ENCODE results near the gene PTPN13.

The PTPN13 gene

DNA sequence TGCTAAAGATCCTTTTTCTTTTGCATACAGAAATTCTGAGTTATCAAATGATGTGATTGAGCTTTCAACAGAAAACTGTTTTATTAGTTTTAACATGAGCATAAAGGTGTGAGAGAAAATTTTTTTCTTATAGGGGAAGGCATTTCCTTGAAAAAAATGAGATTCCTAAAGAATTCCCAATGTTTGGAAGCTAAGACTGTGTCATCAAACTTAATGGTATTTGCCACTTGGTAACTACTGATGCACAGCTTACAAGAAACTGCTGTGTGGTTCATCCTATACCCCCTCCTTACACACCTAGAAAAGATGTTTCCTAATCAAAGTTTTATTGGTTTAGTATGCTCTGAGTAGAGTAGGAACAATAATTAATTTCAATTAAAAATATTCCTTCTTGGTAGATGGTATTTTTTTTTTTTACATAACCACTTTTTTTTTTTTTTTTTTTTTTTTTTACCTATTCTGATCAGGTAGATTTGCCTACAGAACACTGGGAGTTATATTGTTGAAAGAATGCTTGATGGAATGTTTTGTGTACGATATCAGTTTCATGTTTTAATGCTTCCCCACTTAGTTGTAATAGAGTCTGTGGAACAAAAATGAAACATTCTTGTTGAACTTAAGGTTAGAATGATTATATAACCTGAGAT is 6.0 kb downstream of the PTPN13 start:
- H3K4me3 ChIP-seq (ENCODE audit: low read depth, low read length), result no peak overlapping the region
- TF ChIP-seq MYC (IDR thresholded peaks at IDR 0.05; ENCODE audit: low read depth, low read length) (no peak), POLR2A (IDR thresholded peaks at IDR 0.05; ENCODE audit: extremely low read depth, insufficient read length) (no peak)
- TF ChIP-seq, protein P1, sequence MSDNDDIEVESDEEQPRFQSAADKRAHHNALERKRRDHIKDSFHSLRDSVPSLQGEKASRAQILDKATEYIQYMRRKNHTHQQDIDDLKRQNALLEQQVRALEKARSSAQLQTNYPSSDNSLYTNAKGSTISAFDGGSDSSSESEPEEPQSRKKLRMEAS (IDR thresholded peaks at IDR 0.05; ENCODE audit: low read depth, low read length), result no peak
- TF ChIP-seq, protein P2, sequence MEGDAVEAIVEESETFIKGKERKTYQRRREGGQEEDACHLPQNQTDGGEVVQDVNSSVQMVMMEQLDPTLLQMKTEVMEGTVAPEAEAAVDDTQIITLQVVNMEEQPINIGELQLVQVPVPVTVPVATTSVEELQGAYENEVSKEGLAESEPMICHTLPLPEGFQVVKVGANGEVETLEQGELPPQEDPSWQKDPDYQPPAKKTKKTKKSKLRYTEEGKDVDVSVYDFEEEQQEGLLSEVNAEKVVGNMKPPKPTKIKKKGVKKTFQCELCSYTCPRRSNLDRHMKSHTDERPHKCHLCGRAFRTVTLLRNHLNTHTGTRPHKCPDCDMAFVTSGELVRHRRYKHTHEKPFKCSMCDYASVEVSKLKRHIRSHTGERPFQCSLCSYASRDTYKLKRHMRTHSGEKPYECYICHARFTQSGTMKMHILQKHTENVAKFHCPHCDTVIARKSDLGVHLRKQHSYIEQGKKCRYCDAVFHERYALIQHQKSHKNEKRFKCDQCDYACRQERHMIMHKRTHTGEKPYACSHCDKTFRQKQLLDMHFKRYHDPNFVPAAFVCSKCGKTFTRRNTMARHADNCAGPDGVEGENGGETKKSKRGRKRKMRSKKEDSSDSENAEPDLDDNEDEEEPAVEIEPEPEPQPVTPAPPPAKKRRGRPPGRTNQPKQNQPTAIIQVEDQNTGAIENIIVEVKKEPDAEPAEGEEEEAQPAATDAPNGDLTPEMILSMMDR (IDR thresholded peaks at IDR 0.05; ENCODE audit: low read depth, low read length), result no peak
- DNase-seq (ENCODE audit: low read depth), result no peak

DNA sequence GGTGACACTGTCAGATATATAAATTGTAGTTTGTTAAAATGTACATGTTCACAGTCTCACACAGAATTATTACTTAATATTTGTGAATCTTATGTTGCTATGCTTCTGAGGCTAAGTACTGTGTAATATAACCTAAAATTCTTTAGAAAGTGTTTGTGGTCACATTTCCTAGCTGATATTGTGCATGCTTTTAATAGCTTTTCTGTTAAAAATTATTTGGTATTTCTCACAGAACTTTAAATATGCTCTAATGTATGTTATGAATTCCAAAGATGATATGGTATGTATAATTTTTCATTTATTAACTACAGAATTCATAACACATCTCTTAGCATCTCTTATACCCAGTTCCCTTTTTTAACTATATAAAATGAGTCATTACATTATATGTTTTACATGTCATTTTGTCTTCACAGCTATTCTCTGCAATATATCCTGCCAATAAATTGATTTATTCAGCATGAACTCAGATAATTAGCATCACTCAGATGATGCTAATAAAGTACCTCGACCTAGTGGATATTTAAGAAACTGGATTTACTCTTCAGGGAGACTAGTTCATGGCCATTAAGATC is 9.3 kb downstream of the PTPN13 start:
- DNase-seq (ENCODE audit: low read depth), result no peak
- TF ChIP-seq, protein P2 (IDR thresholded peaks at IDR 0.05; ENCODE audit: low read depth, low read length), result no peak
- TF ChIP-seq POLR2A (IDR thresholded peaks at IDR 0.05; ENCODE audit: extremely low read depth, insufficient read length), result no peak
- TF ChIP-seq, protein P1 (IDR thresholded peaks at IDR 0.05; ENCODE audit: low read depth, low read length), result no peak
- no peak for TF ChIP-seq MYC (IDR thresholded peaks at IDR 0.05; ENCODE audit: low read depth, low read length)
- H3K4me3 ChIP-seq (ENCODE audit: low read depth, low read length), result no peak overlapping the region

DNA sequence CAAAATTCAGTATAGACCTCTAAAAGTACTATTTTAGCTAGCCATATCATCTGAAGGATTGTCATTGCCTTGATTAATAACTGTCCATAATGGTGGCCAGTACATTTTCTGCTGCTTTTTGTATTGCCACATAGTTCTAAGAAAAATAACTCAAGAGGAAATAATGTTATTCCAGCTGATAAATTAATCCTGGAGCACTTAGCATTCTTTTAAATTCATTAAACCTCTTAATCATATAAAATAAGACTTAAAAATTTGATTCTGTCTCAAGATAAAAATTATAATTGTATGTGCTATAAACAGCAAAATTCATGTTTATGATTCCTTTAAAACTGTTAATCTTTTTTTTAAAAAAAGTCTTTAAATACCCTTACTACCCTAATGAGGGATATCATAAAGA is 12.7 kb downstream of the PTPN13 start:
- TF ChIP-seq, protein P2 (IDR thresholded peaks at IDR 0.05; ENCODE audit: low read depth, low read length), result no peak
- TF ChIP-seq, protein P1 (IDR thresholded peaks at IDR 0.05; ENCODE audit: low read depth, low read length), result no peak
- TF ChIP-seq MYC (IDR thresholded peaks at IDR 0.05; ENCODE audit: low read depth, low read length), result no peak
- TF ChIP-seq POLR2A (IDR thresholded peaks at IDR 0.05; ENCODE audit: extremely low read depth, insufficient read length), result no peak
- no peak for DNase-seq (ENCODE audit: low read depth)
- no peak overlapping the region for H3K4me3 ChIP-seq (ENCODE audit: low read depth, low read length)

DNA sequence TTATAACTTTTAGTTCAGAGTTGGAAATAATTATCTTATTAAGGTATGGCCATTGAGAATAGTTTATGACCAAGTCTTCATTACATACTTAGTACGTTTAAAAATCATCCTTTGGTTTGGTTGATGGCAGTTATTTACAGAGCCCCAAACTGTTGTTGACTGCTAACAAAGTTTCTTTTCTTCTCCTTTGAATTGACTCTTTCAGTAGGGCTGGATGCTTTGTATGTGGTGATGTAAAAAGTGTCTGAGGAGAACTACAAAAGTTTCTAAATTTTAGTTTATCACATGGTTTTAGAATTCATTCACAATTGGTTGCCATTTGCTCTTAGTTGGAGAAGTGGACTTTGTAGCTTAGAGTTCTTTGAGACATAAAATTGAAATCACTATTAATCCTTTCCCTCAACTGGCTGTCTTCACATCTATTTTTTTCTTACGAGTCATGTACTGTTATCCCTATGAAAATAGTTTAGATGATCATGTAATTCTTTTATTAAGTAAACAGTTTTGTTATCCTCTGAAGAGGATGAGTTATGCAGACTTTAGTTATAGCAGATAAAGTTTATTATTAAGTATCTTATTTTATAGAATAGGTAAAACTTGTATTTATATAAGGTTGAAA is 14.8 kb downstream of the PTPN13 start:
- no peak for TF ChIP-seq POLR2A (IDR thresholded peaks at IDR 0.05; ENCODE audit: extremely low read depth, insufficient read length)
- no peak for TF ChIP-seq MYC (IDR thresholded peaks at IDR 0.05; ENCODE audit: low read depth, low read length)
- TF ChIP-seq, protein P1 (IDR thresholded peaks at IDR 0.05; ENCODE audit: low read depth, low read length), result no peak
- TF ChIP-seq, protein P2 (IDR thresholded peaks at IDR 0.05; ENCODE audit: low read depth, low read length), result no peak
- no peak overlapping the region for H3K4me3 ChIP-seq (ENCODE audit: low read depth, low read length)
- DNase-seq (ENCODE audit: low read depth), result no peak

DNA sequence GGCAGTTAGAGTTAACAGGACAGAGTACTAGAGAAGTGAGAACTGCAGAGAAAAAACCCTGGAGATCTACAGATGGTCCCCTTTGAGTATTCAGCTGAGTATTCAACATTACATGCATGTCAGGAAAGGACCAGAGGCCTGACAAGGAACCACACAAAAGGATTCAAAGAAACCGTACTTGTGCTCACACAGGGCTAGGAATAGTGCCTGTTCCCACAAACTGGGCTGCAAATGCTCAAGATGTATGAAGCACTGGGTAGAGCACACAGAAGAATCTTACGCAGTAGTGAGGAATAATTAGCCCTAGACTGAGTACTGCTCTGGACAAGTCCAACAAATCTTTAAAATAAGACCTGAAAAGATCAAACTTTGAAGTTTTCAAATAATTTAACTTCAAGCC is 17.6 kb downstream of the PTPN13 start:
- TF ChIP-seq, protein P2 (IDR thresholded peaks at IDR 0.05; ENCODE audit: low read depth, low read length), result no peak
- TF ChIP-seq, protein P1 (IDR thresholded peaks at IDR 0.05; ENCODE audit: low read depth, low read length), result no peak
- TF ChIP-seq POLR2A (IDR thresholded peaks at IDR 0.05; ENCODE audit: extremely low read depth, insufficient read length), result no peak
- TF ChIP-seq MYC (IDR thresholded peaks at IDR 0.05; ENCODE audit: low read depth, low read length), result no peak
- no peak for DNase-seq (ENCODE audit: low read depth)
- no peak overlapping the region for H3K4me3 ChIP-seq (ENCODE audit: low read depth, low read length)

Data from NB4 (cell line).